Effector CD8-positive, alpha-beta T cell (primary cell): Measurements from ENCODE around the gene ITGA5.
"Not testable (repeated sequence)": the region's sequence is repeated elsewhere in the genome, so short reads cannot be mapped to it uniquely, and the experiment has no call there.

Experiments
- DNase-seq: peaks from one replicate; lab custom pipeline; 2025; lab: John Stamatoyannopoulos, UW

Gene ITGA5

GRCh38 chr12:54371328-54372112 lies 47.5 kb downstream of the ITGA5 start:
- DNase-seq, result no peak

DNA sequence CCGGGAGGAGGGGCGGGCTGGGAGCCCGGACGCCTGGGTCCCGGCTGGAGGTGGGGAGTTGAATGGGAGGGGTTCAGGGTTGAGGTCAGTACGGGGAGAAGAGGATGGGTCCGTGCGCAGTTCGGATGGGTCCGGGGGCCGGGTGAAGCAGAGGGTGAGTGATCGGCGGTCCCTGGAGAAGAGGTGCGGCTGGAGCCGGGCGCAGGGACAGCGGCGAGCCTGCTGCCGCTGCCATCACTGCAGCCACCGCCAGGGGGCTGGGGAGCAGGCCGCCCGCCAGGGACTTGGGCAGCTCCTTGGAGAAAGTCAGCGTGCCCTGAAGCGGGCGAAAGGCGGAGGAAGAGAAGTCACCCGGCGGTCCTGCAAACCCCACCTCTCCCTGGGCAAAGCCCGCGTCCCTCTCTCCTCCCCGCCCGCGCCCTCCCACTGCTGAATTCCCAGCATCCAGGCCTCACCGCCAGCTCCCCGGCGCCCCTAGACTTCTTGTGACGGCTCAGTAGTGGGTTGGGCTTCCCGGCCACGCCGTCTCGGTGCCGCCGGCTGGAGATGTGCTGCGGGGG lies 48.8 kb downstream of the ITGA5 start:
- no peak for DNase-seq

- DNase-seq, result no peak
Observed at GRCh38 chr12:54369597-54370131, 49.4 kb downstream of the ITGA5 start.

GRCh38 chr12:54368709-54369596 lies 50.1 kb downstream of the ITGA5 start:
- DNase-seq, result peak; percentile 79

- DNase-seq, result no peak
Observed at GRCh38 chr12:54368025-54368708, 50.9 kb downstream of the ITGA5 start.

DNA sequence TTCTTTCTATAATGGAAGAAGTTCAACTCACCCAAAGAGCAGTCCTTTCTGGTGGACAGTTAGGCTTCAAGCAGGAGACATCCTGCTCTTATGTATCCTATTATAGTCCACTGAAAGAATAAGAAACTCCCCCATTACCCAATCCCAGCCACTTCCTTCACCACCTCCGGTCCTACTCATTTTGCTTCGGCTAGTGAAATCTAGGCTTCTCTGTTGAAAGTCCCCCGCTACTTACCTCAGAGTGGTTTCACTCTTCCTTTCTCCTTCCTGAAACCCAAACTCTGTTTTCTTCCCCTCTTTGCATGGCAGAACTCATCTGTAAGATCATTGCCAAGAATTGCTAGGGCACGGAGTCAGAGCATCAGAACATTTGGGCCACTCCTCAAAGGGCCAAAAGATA lies 54.7 kb downstream of the ITGA5 start, which contains the start of gene GPR84:
Gene GPR84 (minus strand): TSS at position 74 of the 400 bp plus-strand sequence. CDS start 635 bp downstream, outside the sequence.
- no peak for DNase-seq

DNA sequence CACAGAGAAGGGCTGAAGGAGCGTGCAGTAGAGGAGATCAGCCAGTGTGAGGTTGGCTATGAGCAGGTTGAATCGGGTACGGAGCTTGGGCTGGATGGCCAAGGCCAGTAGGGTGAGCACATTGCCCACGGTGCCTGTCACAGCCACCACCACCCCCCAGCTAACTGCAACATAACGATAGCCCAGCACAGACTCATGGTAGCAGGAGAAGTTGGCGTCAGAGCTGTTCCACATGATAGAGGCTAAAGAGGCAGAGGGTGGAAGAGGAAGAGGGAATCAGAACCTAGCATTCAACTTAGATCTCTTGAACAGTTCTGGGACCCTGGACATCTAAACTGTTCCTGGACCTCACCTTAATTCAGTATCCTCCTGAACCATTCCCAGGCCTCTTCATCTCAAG lies 55.4 kb downstream of the ITGA5 start:
- DNase-seq, result no peak

DNA sequence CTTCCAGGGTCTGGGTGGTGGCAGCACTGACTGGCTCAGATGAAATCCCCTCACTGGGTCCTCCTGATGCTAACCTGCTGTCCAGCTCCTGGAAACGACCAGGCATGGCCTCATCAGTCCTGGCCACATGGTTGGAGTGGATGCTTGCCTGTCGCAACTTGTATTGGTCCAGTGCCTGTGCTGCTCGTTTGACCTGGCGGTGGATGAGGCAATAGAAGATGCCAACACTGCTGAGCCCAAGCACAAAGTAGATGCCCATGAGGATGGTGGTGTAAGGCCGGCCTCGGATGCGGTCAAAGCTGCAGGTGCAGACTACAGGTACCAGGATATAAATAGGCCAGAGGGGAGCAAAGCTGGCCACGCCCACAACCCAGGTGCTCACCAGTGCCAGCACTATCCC lies 56.0 kb downstream of the ITGA5 start:
- no peak for DNase-seq

DNA sequence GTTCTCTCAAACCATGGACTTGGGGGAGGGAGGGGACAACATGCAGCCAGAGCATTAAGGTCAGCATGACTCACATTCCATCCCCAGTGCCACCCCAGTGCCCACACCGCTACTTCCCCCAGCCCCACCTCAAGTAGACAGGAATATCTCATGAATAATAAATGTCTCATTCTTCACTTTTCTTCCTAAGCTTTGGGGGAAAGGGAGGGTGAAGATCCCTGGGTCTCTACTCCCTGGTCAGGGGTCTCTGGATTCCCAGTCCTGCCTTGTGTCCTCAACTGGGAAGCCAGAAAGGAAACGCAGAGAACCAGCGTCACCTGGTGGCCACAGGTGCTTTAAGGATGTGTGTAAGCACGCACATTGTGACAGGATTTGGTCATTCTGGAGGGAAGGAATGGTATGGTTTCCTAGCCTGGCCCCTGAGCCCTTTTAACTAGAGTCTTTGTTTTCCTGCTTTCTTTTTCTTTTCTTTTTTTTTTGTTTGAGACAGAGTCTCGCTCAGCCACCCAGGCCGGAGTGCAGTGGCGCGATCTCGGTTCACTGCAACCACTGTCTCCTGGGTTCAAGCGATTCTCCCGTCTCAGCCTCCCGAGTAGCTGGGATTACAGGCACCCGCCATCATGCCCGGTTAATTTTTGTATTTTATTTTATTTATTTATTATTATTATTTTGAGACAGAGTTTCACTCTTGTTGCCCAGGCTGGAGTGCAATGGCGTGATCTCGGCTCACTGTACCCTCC lies 58.2 kb downstream of the ITGA5 start:
- DNase-seq, result peak; percentile 38

DNA sequence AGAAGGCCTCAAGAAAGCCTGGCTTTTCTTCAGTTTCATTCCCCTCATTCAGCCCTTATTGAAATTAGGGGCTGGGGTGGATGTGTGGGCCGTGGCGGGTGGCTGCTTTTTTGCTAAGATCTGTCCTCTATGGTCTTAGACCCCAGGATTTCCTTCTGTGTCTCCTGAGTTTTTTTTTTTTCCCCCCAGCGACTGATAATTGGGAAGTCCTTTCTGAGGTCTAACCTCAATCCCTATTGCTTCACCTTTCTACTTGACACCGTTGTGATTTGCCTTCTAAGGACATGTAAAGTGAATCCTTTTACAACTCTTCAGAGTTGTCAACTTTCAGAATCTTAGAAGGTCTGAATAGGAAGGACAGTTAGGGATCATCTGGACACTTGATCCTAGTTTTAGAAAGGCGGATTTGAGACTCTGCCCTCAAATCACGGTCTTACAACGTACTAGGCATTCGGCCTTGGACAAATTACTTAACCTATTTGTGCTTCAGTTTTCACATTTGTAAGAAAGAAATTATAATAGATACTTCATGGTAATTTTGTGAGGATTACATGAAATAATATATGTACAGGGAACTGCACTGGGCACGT lies 59.2 kb downstream of the ITGA5 start:
- no peak for DNase-seq

- peak; percentile 93 for DNase-seq
Observed at GRCh38 chr12:54358945-54359761, 59.9 kb downstream of the ITGA5 start.

GRCh38 chr12:54358191-54358944 lies 60.7 kb downstream of the ITGA5 start:
- DNase-seq, result peak; percentile 18

DNA sequence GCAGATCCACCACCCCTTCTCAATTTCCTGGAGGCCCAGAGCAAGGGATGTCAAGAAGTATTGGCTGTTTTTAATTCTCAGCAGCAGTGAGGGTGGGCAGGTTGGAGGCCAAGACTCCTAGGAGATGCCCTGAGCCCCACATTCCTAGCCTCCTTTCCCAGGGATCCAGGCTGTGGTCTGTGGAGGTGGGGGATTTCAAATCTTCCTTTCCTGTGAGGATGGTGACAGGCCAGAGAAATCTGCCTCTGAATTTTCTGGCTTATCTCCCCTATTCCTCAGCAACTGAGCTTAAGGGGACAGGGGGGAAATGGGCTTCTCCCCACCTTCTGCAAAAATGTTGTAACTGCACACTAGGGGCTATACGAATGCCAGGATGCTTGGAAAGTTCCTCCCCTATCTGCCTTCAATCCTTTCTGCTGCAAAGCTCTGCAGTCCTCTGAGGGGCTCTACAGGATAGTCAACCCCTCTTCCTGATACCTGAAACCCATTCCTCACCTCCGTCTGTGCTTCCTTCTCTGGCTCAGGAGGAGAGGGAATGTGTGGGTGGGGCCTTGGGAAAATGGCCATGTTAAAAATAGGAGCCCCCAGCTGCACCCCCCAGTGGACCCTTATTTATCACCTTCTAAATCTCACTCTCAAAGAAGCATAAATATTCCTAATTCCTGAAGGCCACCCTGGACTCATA lies 61.4 kb downstream of the ITGA5 start:
- DNase-seq, result no peak

DNA sequence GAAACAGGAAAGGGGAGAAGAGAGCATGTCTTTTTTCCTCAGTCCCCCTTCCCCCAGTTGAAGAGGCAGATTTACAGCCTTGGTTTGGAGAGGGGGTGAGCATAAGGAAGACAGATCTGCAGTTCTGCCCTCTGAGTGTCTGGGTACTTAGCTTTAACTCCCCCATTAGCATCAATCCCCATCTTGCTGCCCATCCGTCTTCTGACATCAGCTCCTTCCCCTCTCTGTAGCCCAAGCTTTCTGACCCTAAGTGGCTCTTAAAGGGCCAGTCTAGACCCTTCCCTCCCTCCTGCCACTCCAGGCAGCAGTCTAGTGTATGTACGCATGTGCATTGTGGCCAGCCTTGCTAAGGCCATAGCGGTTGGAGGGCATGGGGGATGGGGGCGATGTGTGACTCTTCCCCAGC lies 62.1 kb downstream of the ITGA5 start:
- no peak for DNase-seq

- no peak for DNase-seq
Observed at GRCh38 chr12:54356228-54356627, 62.8 kb downstream of the ITGA5 start.

DNA sequence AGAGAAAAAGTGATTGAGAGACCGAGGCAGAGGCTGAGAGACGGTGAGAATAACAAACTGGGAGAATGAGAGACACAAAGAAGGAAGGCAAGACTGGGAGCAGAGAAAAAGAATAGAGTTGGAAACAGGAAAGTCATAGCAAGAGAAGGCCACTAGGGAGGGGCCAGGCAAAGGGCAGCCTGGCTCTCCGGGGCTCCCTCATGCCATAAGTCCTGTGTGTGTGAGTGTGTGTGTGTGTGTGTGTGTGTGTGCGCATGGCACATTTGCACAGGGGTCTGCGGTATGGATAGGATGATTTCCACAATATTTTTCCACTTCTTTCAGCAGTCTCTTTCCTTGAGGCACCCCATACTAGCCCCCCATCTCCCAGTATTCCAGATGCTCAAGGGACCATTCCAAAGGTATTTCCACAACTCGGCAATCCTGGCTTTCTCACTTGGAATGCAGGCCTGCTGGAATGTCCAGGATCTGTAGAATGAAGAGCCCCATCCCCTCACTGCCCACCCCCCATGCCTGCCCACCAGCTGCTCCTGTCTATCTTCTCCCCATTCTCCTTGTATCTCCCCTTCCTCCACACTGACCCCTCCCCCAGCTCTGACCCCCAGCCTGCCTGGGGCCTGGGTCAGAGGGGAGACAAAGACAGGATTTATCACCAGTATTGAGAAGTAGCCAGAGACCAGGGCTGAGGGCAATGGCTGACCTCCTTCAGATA lies 63.8 kb downstream of the ITGA5 start:
- DNase-seq, result no peak

DNA sequence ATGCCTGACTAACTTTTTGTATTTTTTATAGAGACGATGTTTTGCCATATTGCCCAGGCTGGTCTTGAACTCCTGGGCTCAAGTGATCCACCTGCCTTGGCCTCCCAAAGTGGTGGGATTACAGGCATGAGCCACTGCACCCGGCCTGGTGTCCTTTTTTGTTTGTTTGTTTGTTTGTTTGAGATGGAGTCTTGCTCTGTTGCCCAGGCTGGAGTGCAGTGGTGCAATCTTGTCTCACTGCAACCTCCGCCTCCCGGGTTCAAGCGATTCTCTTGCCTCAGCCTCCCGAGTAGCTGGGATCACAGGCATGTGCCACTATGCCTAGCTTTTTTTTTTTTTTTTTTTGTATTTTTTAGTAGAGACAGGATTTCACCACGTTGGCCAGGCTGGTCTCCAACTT lies 64.8 kb downstream of the ITGA5 start:
- not testable (repeated sequence) for DNase-seq
